H9 (cell line): ENCODE data around the gene CEP43. TPM values are rescaled to one million over a fixed set of nuclear protein-coding genes. Genes with fewer than 3 reads are reported as not detected.

Source experiments
- DNase-seq: peaks from one replicate; pipeline ENCODE4 v3.0.0-alpha.2; 2017
- H2AFZ ChIP-seq: one replicate; pipeline ENCODE4 v1.6.1; 2013; ENCODE audit warnings: mild to moderate bottlenecking, low read length, control low read depth, moderate library complexity
- H2AK5ac ChIP-seq: 2 replicates; pipeline ENCODE4 v1.6.1; 2013; ENCODE audit warnings: low read length, control low read depth, mixed read lengths; ENCODE audit not compliant: insufficient read length
- H2BK120ac ChIP-seq: one replicate; pipeline ENCODE4 v1.6.1; 2013; ENCODE audit warnings: low read depth, mild to moderate bottlenecking, low read length, control low read depth, inconsistent platforms; ENCODE audit not compliant: poor library complexity, severe bottlenecking
- H2BK12ac ChIP-seq: 2 replicates; pipeline ENCODE4 v1.6.1; 2013; ENCODE audit warnings: low read length, control low read depth, mixed read lengths, low read depth; ENCODE audit not compliant: insufficient read length
- H2BK15ac ChIP-seq: 2 replicates; pipeline ENCODE4 v1.6.1; 2013; ENCODE audit warnings: low read depth, low read length, control low read depth
- H2BK20ac ChIP-seq: one replicate; pipeline ENCODE4 v1.6.1; 2013; ENCODE audit warnings: low read depth, mild to moderate bottlenecking, low read length, control low read depth, inconsistent platforms; ENCODE audit not compliant: poor library complexity, severe bottlenecking
- H2BK5ac ChIP-seq: 2 replicates; pipeline ENCODE4 v1.6.1; 2013; ENCODE audit warnings: low read length, control low read depth, mixed read lengths; ENCODE audit not compliant: insufficient read length
- H3K14ac ChIP-seq: 2 replicates; pipeline ENCODE4 v1.6.1; 2013; ENCODE audit warnings: low read length, control low read depth; ENCODE audit not compliant: insufficient read depth
- H3K18ac ChIP-seq: 2 replicates; pipeline ENCODE4 v1.6.1; 2013; ENCODE audit warnings: low read depth, mild to moderate bottlenecking, mixed read lengths, low read length, control low read depth; ENCODE audit not compliant: insufficient read length
- H3K23ac ChIP-seq: 2 replicates; pipeline ENCODE4 v1.6.1; 2013; ENCODE audit warnings: low read length, control low read depth, mixed read lengths, low read depth; ENCODE audit not compliant: insufficient read length
- H3K23me2 ChIP-seq: 2 replicates; pipeline ENCODE4 v1.6.1; 2013; ENCODE audit warnings: low read depth, mild to moderate bottlenecking, mixed read lengths, low read length, control low read depth; ENCODE audit not compliant: insufficient read length, poor library complexity, severe bottlenecking
- H3K27ac ChIP-seq: 2 replicates; pipeline ENCODE4 v1.5.1; 2013; ENCODE audit warnings: low read length, control low read depth, mixed read lengths, low read depth; ENCODE audit not compliant: insufficient read length
- H3K27me3 ChIP-seq: 2 replicates; pipeline ENCODE4 v1.6.1; 2013; ENCODE audit warnings: low read length, control low read depth, inconsistent platforms; ENCODE audit not compliant: insufficient read depth
- H3K4ac ChIP-seq: 2 replicates; pipeline ENCODE4 v1.6.1; 2013; ENCODE audit warnings: low read depth, mild to moderate bottlenecking, control low read depth, inconsistent platforms, low read length, moderate library complexity
- H3K4me1 ChIP-seq: 2 replicates; pipeline ENCODE4 v1.6.1; 2013; ENCODE audit warnings: low read length, control low read depth, inconsistent platforms; ENCODE audit not compliant: insufficient read depth
- H3K4me2 ChIP-seq: 2 replicates; pipeline ENCODE4 v1.6.1; 2013; ENCODE audit warnings: low read length, control low read depth, mixed read lengths; ENCODE audit not compliant: insufficient read length, insufficient read depth
- H3K56ac ChIP-seq: 2 replicates; pipeline ENCODE4 v1.6.1; 2013; ENCODE audit warnings: low read depth, mild to moderate bottlenecking, mixed read lengths, low read length, control low read depth; ENCODE audit not compliant: insufficient read length
- H3K79me1 ChIP-seq: 2 replicates; pipeline ENCODE4 v1.6.1; 2013; ENCODE audit warnings: low read depth, mild to moderate bottlenecking, moderate library complexity, low read length, control low read depth, inconsistent platforms; ENCODE audit not compliant: insufficient read depth, poor library complexity, severe bottlenecking
- H3K79me2 ChIP-seq: 2 replicates; pipeline ENCODE4 v1.6.1; 2013; ENCODE audit warnings: low read length, control low read depth, inconsistent platforms; ENCODE audit not compliant: insufficient read depth
- H3K9ac ChIP-seq: 2 replicates; pipeline ENCODE4 v1.6.1; 2013; ENCODE audit warnings: low read length, control low read depth, mixed read lengths; ENCODE audit not compliant: insufficient read length; ENCODE audit errors: extremely low read depth
- H3K9me3 ChIP-seq: one replicate; pipeline ENCODE4 v1.6.1; 2013; ENCODE audit warnings: low read depth, low read length, inconsistent platforms; ENCODE audit not compliant: control insufficient read depth
- H3T11ph ChIP-seq: one replicate; pipeline ENCODE4 v1.6.1; 2013; ENCODE audit warnings: mild to moderate bottlenecking, low read length, control low read depth, inconsistent platforms
- H4K20me1 ChIP-seq: one replicate; pipeline ENCODE4 v1.6.1; 2013; ENCODE audit not compliant: control insufficient read depth, insufficient read length, insufficient read depth
- H4K5ac ChIP-seq: 2 replicates; pipeline ENCODE4 v1.6.1; 2013; ENCODE audit warnings: low read depth, mild to moderate bottlenecking, mixed read lengths, low read length, control low read depth; ENCODE audit not compliant: insufficient read length
- H4K8ac ChIP-seq: replicated peaks from 2 replicates; pipeline ENCODE4 v1.6.1; 2013; ENCODE audit warnings: low read length, control low read depth, mixed read lengths, low read depth; ENCODE audit not compliant: insufficient read length
- H4K91ac ChIP-seq: 2 replicates; pipeline ENCODE4 v1.6.1; 2013; ENCODE audit warnings: low read depth, mild to moderate bottlenecking, moderate library complexity, mixed read lengths, low read length, control low read depth; ENCODE audit not compliant: insufficient read length
- H3K27ac Mint-ChIP-seq, 3 experiments: 2 replicates in 2 of 3; 3 replicates in 1 of 3; pipeline ENCODE4 v1.8.0; 2020 to 2021; ENCODE audit warnings: mixed read lengths in 3 of 3, mild to moderate bottlenecking in 1 of 3, moderate library complexity in 1 of 3
- H3K27me3 Mint-ChIP-seq: 2 replicates; pipeline ENCODE4 v1.8.0; 2021; ENCODE audit warnings: low read depth, mild to moderate bottlenecking, moderate library complexity, mixed read lengths
- H3K36me3 Mint-ChIP-seq, 3 experiments: 2 replicates in 2 of 3; 3 replicates in 1 of 3; pipeline ENCODE4 v1.8.0; 2020 to 2021; ENCODE audit warnings: low read depth in 3 of 3, mixed read lengths in 3 of 3; ENCODE audit not compliant: insufficient read depth in 1 of 3
- H3K4me1 Mint-ChIP-seq, 2 experiments: 2 replicates each; pipeline ENCODE4 v1.8.0; 2020; ENCODE audit warnings: mixed read lengths in 2 of 2
- H3K4me3 Mint-ChIP-seq, 2 experiments: 2 replicates in 1 of 2; 3 replicates in 1 of 2; pipeline ENCODE4 v1.8.0; 2020 to 2021; ENCODE audit warnings: mild to moderate bottlenecking in 2 of 2, mixed read lengths in 2 of 2, moderate library complexity in 1 of 2
- H3K9me3 Mint-ChIP-seq, 2 experiments: 2 replicates in 1 of 2; 3 replicates in 1 of 2; pipeline ENCODE4 v1.8.0; 2020; ENCODE audit warnings: mild to moderate bottlenecking in 2 of 2, mixed read lengths in 2 of 2, moderate library complexity in 1 of 2
- WGBS: extraction: QIAGEN DNeasy Blood & Tissue Kit; methylation state at CpG from one replicate; pipeline ENCODE4 v1.1.7; 2013; ENCODE audit warnings: missing lambda C conversion rate, low lambda C conversion rate, mixed read lengths; ENCODE audit not compliant: insufficient read length; ENCODE audit errors: extremely low coverage; 5-methylcytosine and 5-hydroxymethylcytosine counted together
- total RNA-seq: library from RNA; stranded (reverse); gene quantifications from 2 replicates; pipeline ENCODE4 v1.2.1, GENCODE V29; 2021
- TF ChIP-seq, protein P1 (sequence below): fragments of 200-600 bp; sonication (generic); conservative IDR thresholded peaks from 3 replicates; pipeline ENCODE4 v1.8.0; 2021; ENCODE audit warnings: antibody characterized with exemption, mild to moderate bottlenecking

Gene CEP43
- total RNA-seq, 1 experiment from 2014 or later, result 33.6 TPM

DNA sequence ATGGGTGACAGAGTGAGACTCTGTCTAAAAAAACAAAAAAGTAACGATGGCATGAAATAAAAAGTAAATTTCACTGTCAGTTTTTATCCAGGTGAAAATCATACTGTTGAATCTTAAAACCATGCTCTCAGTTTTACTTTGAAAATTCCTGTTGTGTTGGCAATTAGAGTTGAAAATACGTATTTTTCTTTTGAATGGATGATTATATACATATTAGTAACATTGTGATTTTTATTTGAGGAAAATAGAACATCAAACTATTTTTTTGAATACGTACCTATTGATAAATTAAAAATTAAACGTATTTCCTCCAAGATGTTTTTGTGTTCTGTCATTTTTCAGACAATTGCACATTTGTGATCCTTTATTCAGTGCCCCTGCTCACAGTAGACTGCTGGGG, 14.7 kb downstream of the CEP43 start:
- Mint-ChIP-seq H3K4me3 (no peak overlapping the region), H3K36me3 (peaks cover 23 to 61% (median 46%) of the 10 kb centered on the region in 3 experiments), H3K9me3 (no peaks in the 10 kb centered on the region), H3K27ac (no peak overlapping the region), H3K4me1 (no peaks in the 10 kb centered on the region), H3K27me3 (no peaks in the 10 kb centered on the region)
- H2BK20ac ChIP-seq, result no peak overlapping the region
- no peak for DNase-seq
- no peaks in the 10 kb centered on the region for H3K79me2 ChIP-seq
- H3K27ac ChIP-seq, result no peak overlapping the region
- no peak overlapping the region for H3K4ac ChIP-seq
- H3K23ac ChIP-seq, result no peak overlapping the region
- H3K27me3 ChIP-seq, result no peaks in the 10 kb centered on the region
- no peak overlapping the region for H3K4me2 ChIP-seq
- WGBS, result no CpG with 5 or more reads among the region's 4 CpGs
- TF ChIP-seq, protein P1, sequence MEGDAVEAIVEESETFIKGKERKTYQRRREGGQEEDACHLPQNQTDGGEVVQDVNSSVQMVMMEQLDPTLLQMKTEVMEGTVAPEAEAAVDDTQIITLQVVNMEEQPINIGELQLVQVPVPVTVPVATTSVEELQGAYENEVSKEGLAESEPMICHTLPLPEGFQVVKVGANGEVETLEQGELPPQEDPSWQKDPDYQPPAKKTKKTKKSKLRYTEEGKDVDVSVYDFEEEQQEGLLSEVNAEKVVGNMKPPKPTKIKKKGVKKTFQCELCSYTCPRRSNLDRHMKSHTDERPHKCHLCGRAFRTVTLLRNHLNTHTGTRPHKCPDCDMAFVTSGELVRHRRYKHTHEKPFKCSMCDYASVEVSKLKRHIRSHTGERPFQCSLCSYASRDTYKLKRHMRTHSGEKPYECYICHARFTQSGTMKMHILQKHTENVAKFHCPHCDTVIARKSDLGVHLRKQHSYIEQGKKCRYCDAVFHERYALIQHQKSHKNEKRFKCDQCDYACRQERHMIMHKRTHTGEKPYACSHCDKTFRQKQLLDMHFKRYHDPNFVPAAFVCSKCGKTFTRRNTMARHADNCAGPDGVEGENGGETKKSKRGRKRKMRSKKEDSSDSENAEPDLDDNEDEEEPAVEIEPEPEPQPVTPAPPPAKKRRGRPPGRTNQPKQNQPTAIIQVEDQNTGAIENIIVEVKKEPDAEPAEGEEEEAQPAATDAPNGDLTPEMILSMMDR, result no peak
- H3K9ac ChIP-seq, result no peak overlapping the region
- H3K56ac ChIP-seq, result no peak overlapping the region
- H2BK120ac ChIP-seq, result no peak overlapping the region
- no peak overlapping the region for H2BK15ac ChIP-seq
- H3K9me3 ChIP-seq, result no peaks in the 10 kb centered on the region
- H2BK5ac ChIP-seq, result no peak overlapping the region
- no peak overlapping the region for H2AK5ac ChIP-seq
- H3K18ac ChIP-seq, result no peak overlapping the region
- H3T11ph ChIP-seq, result no peak overlapping the region
- H2AFZ ChIP-seq, result no peak overlapping the region
- no peaks in the 10 kb centered on the region for H4K20me1 ChIP-seq
- no peaks in the 10 kb centered on the region for H3K79me1 ChIP-seq
- H3K23me2 ChIP-seq, result no peaks in the 10 kb centered on the region
- H3K4me1 ChIP-seq, result no peaks in the 10 kb centered on the region
- H3K14ac ChIP-seq, result no peak overlapping the region
- H4K91ac ChIP-seq, result no peak overlapping the region
- H4K5ac ChIP-seq, result no peak overlapping the region
- no peak overlapping the region for H4K8ac ChIP-seq
- H2BK12ac ChIP-seq, result no peak overlapping the region
